ENCODE data around the gene KCNK15.
"Not testable (repeated sequence)": the region's sequence is repeated elsewhere in the genome, so short reads cannot be mapped to it uniquely, and the experiment has no call there.

The KCNK15 gene

GRCh38 chr20:44759595-44759994, 13.9 kb downstream of the KCNK15 start:
- no peak for DNase-seq

DNA sequence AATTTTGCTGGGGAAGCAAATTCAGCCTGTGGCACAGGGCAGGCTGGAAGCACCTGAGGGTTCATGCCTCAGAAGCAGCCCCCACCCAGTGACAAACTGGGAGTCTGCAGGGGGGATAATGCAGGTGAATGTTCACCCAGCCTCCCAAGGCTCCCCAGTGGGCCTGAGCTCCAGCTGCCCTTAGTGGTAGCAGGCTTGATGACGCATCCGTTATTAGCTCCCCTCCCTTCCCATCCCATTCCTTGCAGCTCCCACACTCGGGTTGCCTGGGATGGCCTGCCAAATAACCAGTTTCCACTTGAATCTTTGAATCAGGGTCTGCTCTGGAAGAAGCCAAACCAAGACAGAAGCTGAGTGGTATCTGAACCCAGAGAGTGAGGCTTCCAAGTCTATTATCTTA, 15.8 kb downstream of the KCNK15 start:
- no peak for DNase-seq

DNA sequence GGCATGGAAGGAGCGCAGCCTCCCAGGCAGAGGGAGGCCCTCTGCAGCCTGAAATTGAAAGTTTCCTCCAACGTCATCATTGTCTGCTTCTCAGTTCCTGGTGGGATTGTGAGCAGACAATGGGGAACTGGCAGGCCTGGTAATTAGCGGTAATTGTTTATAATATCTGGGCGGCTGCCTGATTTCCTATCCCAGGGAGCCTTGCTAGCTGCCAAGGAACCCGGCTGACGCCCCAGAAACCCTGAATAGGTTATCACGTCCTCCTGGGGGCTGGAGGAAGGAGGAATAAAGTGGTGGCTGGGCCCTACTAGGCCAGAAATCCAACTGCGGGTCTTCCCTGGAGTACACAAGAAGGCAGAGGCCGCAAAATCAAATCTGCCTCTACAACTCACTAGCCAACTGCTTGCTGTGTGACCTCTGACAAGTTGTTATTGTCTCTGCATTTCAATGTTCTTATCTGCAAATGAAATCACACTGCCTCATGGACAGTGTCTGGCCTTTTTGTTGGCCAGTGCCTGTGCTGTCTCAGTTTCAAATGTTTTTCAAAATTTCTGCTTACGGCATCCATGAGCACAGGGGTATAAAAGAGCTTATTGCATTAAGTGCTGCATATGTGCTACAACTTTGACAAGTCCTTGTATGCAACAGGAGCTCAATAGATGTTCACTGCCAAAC, 16.9 kb downstream of the KCNK15 start:
- no peak for DNase-seq

DNA sequence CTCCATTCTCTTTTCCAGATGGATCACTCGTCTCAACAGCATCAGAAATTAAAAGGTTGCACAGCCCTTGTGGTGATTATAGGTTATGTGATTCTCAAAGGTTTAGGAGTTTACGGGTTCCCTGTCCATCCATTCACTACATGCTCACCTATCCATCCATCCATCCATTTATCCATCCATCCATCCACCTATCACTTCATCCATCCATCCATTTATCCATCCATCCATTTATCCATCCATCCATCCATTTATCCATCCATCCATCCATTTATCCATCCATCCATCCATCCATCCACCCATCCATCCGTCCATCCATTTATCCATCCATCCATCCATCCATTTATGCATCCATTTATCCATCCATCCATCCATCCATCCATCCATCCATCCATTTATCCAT, 18.1 kb downstream of the KCNK15 start:
- DNase-seq: not testable (repeated sequence)

DNA sequence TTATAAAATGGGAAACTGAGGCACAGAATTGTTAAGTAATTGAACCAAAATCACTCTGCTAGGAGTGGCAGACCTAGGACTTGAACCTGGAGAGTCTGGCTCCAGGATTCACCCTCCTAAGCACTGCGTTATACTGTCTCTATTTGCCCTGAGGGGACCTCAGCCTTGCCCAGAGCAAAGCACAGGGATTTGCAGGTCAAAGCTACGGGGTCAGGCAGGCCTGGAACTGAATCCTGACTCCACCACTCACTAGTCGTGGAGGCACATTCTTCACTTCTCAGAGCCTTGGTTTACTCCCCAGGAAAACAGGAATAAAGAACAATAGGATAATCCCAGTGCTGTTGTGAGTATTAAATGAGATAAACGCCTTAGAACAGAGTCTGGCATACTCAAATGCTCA, 19.4 kb downstream of the KCNK15 start:
- DNase-seq: no peak

GRCh38 chr20:44765701-44766347, 20.2 kb downstream of the KCNK15 start:
- no peak for DNase-seq

DNA sequence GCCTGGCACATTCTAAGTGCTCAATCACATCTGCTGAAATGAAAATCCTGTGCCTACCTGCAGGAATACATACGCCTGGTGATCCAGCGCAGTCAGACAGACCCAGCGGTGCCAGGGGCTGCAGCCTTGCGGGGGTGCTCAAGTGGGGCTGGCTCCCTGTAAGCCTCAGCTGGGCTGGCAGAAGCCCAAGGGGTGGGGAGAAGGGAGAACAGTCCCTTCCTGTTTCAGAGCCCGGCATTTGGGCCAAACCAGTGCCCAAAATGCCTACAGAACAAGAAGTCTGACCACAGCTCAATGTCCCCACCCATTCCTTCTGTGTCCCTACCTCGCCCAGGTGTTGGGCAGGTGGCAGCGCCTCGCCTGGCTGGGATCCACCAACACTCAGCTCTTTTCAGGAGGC, 22.6 kb downstream of the KCNK15 start:
- no peak for DNase-seq

DNA sequence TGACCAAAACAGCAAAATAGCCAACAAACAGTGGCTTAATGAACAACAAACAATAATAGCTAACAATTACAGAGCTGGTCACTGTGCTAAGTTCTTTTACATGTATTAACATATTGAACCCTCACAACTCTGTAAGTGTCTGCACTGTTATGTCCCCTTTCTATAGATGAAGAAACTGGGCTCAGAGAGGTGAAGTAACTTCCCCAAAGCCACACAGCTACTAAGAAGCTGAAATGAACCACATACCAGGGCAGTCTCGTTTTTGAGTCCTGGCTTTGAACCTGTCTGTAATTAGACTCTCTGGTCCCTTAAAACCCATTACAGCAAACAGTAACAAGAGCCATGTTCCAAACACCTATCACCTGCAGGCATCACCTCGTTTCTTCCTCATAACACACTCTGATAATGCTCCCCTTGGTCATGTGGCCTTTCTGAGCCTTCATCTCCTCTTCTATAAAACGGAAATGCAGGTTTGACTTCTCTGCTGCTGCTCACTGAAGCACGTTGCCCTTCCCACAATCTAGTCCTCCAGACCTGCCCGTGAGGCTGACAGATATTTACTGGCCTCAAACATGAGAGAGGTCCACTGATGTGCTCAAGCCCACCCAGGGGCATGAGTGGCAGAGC, 23.3 kb downstream of the KCNK15 start:
- no peak for DNase-seq

DNA sequence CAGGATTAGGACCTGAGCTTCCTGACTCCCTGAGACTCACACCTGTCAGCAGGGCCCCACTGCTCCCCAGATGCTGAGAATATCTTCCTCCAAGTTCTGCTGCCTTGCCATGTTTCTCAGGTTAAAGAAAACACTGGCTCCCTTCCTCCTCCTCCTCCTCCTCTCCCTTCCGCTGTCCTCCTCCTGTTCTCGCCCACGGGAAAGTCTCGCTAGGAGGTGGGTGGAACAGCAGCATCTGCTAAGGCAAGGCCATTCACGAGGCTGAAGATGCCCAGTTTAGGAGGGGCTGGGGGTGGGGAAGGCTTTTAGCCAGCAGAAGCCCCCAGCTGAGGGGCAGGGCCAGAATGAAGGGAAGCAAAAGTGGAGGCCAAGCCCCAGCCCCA, 23.8 kb downstream of the KCNK15 start:
- no peak for DNase-seq

- DNase-seq: no peak
Measured at GRCh38 chr20:44770484-44771171, 25.0 kb downstream of the KCNK15 start.

- DNase-seq: no peak
Measured at GRCh38 chr20:44771172-44771535, 25.5 kb downstream of the KCNK15 start.

DNA sequence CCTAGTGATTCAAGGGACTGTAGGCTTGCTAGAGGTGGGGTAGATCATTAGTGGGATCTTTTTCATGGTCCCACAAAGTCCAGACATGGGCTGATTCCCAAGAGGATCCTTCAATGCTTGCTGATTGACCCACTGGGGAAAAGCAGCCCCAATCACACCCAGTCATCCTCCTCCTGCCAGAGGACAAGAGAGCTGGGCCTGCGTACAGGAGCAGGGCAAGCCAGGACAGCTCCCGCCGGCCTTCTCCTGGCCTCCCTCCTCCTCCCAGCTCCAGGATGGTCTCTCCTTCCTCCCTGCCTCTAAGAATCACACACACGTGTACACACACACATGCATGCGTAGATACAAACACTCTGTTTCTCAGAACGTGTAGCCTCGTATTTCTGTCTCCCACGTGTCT, 27.0 kb downstream of the KCNK15 start:
- no peak for DNase-seq

DNA sequence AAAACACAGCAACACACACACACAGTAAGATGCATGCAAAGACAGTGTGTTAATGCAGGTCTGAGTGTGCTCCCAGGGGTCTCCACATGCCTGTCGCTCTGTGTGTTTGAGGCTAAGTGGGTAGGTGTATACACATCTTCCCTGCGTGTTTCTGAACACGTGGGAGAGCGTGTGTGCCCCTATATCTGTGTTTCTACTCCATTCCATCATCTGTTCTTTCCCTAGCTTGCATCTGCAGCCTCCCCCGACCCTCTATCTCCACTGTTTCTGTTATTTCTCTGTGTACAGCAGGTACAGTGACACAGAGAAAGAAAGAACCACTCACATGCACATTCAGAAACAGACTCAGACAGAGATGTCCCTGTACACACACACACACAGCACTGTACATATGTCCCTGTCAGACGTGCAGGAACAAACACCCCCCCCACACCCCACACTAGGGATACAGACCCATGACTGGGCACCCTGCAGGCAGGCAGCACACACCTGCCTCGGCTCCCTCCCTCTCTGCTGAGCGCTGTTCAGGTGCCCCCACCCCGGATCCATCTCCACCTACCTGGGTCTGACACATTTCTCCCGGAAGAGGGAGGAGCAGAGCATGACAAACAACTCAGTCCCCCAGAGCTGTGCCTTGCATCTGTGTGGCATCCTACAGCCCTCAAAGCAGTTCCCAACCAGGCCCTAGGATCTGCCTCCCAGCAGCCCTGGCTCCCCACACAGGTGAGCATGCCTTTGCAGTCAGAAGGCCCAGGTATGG, 27.6 kb downstream of the KCNK15 start:
- no peak for DNase-seq

- no peak for DNase-seq
Measured at GRCh38 chr20:44776980-44777379, 31.3 kb downstream of the KCNK15 start.

DNA sequence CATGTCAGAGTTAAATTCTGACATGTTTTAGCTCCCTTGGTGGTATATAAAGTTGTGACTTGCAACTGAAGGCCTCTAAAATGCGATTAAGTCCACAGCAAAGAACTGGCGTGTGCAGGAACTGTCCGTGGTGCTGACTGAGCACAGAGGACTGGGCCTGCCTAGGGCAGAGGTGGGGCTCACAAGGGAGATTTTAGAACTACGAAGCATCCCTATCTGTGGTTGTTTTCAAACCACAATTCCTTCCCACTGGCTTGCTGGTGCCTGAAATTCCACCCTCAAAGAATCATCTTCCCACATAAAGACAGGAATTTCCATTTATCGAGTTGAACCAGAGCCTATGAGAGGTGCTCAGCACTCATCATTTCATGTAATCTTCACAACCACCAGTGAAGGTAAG, 34.6 kb downstream of the KCNK15 start:
- DNase-seq: peak in 1 of 2 donors; percentile 8

DNA sequence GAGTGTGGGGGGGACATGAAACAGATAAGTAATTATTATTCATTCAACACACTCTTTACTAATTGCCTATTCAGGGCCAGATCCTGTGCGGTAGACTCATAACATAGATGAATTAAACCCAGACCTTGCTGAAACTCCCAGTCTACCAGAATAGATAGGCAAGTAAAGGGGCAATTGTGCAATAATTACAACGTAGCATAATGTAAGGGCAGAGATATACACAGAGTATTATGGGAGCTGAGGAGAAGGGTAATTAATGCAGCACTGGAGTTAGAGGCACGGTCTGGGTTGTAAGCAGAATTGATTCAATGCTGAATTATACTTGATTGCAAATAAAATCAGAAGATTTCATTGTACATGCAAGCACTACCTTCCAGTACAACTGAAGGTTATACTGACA, 35.5 kb downstream of the KCNK15 start:
- DNase-seq: no peak

DNA sequence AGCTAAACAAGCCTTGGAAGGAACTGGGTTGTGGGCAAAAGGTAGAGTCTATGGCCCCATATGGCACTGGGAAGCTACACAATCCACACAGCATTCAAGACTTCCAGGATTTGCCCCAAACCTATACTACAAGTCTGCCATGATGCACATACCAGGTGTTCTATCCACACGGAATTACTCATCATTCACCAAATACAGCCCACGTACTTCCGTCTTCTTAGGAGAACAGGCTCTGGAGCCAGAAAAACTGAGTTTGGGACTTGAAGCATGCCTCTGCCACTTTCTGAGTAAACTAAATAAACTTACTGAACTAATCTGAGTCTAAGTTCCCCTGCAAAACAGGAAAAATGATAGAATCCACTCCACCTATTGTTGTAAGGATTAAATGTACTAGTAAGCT, 36.1 kb downstream of the KCNK15 start:
- DNase-seq: no peak

- no peak for DNase-seq
Measured at GRCh38 chr20:44784688-44785087, 39.0 kb downstream of the KCNK15 start.

GRCh38 chr20:44785768-44786167, 40.1 kb downstream of the KCNK15 start:
- DNase-seq: no peak

- DNase-seq: no peak
Measured at GRCh38 chr20:44787299-44787698, 41.6 kb downstream of the KCNK15 start.

- DNase-seq: no peak
Measured at GRCh38 chr20:44788706-44789456, 43.2 kb downstream of the KCNK15 start.

GRCh38 chr20:44790638-44791393, 45.2 kb downstream of the KCNK15 start:
- no peak for DNase-seq

Measured in CD4-positive, alpha-beta T cell treated with Interleukin-1 beta for 1 hour (primary cell).